Testis (tissue), 3 donors: ENCODE measurements around the gene HS6ST3. TPM values are rescaled to one million over a fixed set of nuclear protein-coding genes. Genes with fewer than 3 reads are reported as not detected.
A peak's percentile ranks its signal among the peaks of the same experiment; 100 is the strongest.

ENCODE experiments used
- DNase-seq: peaks from one replicate; pipeline ENCODE4 v3.0.0-alpha.2; 2019
- H3K27ac ChIP-seq, 2 donors: fragments of 200-600 bp; sonication (generic); one replicate each; pipeline ENCODE4 v1.5.1; 2019
- H3K27me3 ChIP-seq: fragments of 200-600 bp; sonication (generic); one replicate; pipeline ENCODE4 v1.5.1; 2019
- H3K36me3 ChIP-seq: fragments of 200-600 bp; sonication (generic); one replicate; pipeline ENCODE4 v1.5.1; 2017; ENCODE audit warnings: low read depth; ENCODE audit errors: missing control alignments
- H3K4me1 ChIP-seq: fragments of 200-600 bp; sonication (generic); one replicate; pipeline ENCODE4 v1.5.1; 2019
- H3K4me3 ChIP-seq, 2 donors: fragments of 200-600 bp; sonication (generic); one replicate each; pipeline ENCODE4 v1.5.1; 2017 to 2019
- H3K9me3 ChIP-seq: fragments of 200-600 bp; sonication (generic); one replicate; pipeline ENCODE4 v1.5.1; 2017
- POLR2A ChIP-seq: fragments of 450-650 bp; IDR thresholded peaks from one replicate; pipeline ENCODE4 v1.6.1; 2017; ENCODE audit warnings: antibody characterized with exemption, mild to moderate bottlenecking, moderate library complexity
- WGBS, 2 donors: methylation state at CpG; one replicate each; pipeline ENCODE4 v1.1.5; 2018; 5-methylcytosine and 5-hydroxymethylcytosine counted together
- intact Hi-C: fragments of 100-400 bp; cut with DNase I; formaldehyde crosslinking; loops from one replicate; pipeline ENCODE4 v1.15.1; 2023; ENCODE audit warnings: low total_unique reads
- polyA plus RNA-seq: library from polyadenylated mRNA; stranded (reverse); fragments of 350-450 nt; fragmentation: Illumina TruSeq; extraction: RNeasy Lipid Tissue Mini Kit (QIAGEN cat#74804); gene quantifications from one replicate; pipeline ENCODE4 v1.2.3, GENCODE V29; 2014; ENCODE audit warnings: low read depth, low replicate concordance; ENCODE audit not compliant: insufficient read depth
- total RNA-seq, 2 donors: library from RNA; depleted of rRNA; stranded (reverse); fragments of >200 nt; gene quantifications; one replicate each; pipeline ENCODE4 v1.2.3, GENCODE V29; 2016
- TF ChIP-seq, protein P1 (sequence below), 3 experiments: fragments of 450-650 bp in 2 of 3; fragments of 200-600 bp in 1 of 3; sonication (generic) in 1 of 3; IDR thresholded peaks; one replicate each; pipeline ENCODE4 v1.5.1; 2016 to 2019; ENCODE audit warnings: antibody characterized with exemption in 3 of 3, mild to moderate bottlenecking in 2 of 3, moderate library complexity in 1 of 3

Gene HS6ST3
- total and polyA plus RNA-seq, 3 donors from 2014 or later = 0.87 to 1.3 (median 1.3) TPM

DNA sequence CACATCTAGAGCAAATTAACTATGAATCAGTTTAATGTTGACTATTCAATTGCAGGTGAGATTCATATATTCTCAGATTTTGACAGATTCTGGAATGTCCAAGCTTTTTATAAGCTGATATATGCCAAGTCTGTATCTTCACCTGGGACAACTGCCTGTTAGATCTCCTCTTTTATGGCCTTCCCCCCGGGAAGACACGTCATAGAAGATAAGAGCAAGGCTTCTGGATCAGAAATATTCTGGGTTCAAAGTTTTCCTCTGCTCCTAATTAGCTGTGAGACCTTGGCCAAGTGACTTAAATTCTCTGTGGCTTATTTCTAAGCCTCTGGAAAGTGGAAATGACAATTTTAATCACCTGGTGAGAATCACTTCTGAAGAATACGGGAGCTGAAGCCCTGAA lies 716.8 kb downstream of the HS6ST3 start:
- intact Hi-C loops = no loop called here
- Histone ChIP-seq H3K27ac (no peak overlapping the region), H3K36me3 (no peaks in the 10 kb centered on the region), H3K4me3 (no peak overlapping the region), H3K27me3 (no peaks in the 10 kb centered on the region), H3K4me1 (no peaks in the 10 kb centered on the region), H3K9me3 (no peaks in the 10 kb centered on the region)
- WGBS, 2 donors = 48 to 59% methylated on average over 3 of the region's 3 CpGs
- no peak for TF ChIP-seq POLR2A
- TF ChIP-seq, protein P1, sequence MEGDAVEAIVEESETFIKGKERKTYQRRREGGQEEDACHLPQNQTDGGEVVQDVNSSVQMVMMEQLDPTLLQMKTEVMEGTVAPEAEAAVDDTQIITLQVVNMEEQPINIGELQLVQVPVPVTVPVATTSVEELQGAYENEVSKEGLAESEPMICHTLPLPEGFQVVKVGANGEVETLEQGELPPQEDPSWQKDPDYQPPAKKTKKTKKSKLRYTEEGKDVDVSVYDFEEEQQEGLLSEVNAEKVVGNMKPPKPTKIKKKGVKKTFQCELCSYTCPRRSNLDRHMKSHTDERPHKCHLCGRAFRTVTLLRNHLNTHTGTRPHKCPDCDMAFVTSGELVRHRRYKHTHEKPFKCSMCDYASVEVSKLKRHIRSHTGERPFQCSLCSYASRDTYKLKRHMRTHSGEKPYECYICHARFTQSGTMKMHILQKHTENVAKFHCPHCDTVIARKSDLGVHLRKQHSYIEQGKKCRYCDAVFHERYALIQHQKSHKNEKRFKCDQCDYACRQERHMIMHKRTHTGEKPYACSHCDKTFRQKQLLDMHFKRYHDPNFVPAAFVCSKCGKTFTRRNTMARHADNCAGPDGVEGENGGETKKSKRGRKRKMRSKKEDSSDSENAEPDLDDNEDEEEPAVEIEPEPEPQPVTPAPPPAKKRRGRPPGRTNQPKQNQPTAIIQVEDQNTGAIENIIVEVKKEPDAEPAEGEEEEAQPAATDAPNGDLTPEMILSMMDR (IDR thresholded peaks at IDR 0.05) = no peak
- DNase-seq = no peak

DNA sequence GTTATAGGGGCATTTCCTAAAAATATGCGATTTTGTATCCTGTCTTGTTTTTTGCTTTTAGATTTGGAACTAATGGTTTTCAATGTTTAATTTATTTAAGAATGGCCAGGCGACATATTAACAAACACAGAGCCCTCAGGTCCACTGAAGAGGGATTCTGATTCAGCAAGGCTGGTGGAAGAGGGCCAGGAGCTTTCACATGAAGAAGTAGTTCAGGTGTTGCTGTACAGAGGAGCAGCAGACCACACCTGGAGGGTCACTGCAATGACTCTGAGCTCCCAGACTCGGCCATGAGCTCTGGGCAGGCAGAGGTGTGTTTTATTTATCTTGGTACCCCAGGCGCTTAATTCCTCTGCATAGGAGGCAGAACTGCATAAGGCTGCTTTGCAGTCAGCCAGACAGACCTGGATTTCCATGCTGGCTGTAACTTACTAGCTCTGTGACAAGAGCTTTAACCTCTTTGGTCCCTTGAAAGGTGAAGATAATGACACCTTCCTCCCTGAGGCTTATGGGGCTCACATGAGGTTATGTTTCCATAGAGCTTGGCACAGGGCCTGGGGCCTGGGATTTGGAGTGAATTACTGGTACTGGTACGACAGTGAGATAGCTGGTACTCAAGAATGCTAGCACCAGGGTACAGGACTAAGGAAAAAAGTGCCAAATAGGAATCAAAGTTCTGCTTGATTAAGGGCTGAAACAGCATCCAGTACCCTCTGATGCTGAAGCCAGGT lies 719.6 kb downstream of the HS6ST3 start:
- Histone ChIP-seq H3K27me3 (no peaks in the 10 kb centered on the region), H3K27ac (no peak overlapping the region), H3K4me3 (no peak overlapping the region), H3K36me3 (no peaks in the 10 kb centered on the region), H3K9me3 (no peaks in the 10 kb centered on the region), H3K4me1 (no peaks in the 10 kb centered on the region)
- TF ChIP-seq, protein P1 (IDR thresholded peaks at IDR 0.05) = no peak
- no peak for TF ChIP-seq POLR2A
- WGBS, 2 donors = 76 to 78% methylated on average over 5 of the region's 5 CpGs
- intact Hi-C loops = no loop called here
- DNase-seq = no peak

DNA sequence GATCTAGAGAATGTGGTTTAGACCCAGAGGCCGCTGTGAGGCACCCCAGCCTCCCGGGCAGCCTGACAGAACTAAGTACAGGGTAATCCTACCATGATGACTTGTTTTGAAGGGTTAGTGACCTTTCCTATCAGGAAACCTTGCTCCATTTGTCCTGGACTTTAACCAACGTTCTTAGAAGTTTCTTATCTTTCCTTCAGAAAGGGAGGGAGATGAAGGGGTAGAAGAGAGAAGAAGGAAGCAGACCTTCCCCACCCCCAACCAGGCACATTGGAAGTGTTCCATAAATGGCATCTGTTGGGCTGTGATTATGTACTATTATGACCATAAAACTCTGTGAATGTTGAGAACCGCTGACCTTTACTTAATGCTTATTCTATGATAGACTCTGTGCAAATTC lies 720.2 kb downstream of the HS6ST3 start:
- no peaks in the 10 kb centered on the region for H3K9me3 ChIP-seq
- intact Hi-C loops = no loop called here
- no peak for TF ChIP-seq POLR2A
- TF ChIP-seq, protein P1 (IDR thresholded peaks at IDR 0.05) = no peak
- no peaks in the 10 kb centered on the region for H3K4me1 ChIP-seq
- no peak overlapping the region for H3K4me3 ChIP-seq
- no peak for DNase-seq
- H3K27ac ChIP-seq = no peak overlapping the region
- no peaks in the 10 kb centered on the region for H3K27me3 ChIP-seq
- H3K36me3 ChIP-seq = no peaks in the 10 kb centered on the region
- 46 to 57% methylated on average over 4 of the region's 4 CpGs for WGBS, 2 donors

DNA sequence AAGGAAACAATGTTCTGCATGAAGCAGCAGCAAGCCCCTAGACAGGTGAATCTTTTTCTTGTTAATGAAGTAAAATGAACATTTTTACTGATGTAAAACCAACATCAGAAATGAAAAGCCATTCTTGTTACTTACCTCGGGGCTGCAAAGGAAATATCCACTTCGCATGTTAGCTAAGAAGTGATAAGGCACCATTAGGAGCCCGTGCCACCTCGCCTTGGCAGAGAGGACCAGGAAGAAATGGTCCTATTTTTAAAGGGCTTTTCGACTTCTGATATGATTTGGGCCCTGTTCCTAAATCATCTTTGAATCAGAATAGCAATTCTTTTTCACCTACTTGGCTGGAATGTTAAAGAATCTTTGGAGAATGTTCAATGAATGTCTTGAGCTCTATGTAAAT lies 721.1 kb downstream of the HS6ST3 start:
- Histone ChIP-seq H3K4me1 (no peaks in the 10 kb centered on the region), H3K27ac (no peak overlapping the region), H3K9me3 (no peaks in the 10 kb centered on the region), H3K27me3 (no peaks in the 10 kb centered on the region), H3K36me3 (no peaks in the 10 kb centered on the region), H3K4me3 (no peak overlapping the region)
- TF ChIP-seq POLR2A = no peak
- TF ChIP-seq, protein P1 (IDR thresholded peaks at IDR 0.05) = no peak
- no peak for DNase-seq
- WGBS, 2 donors = 80 to 86% methylated on average over 5 of the region's 5 CpGs
- intact Hi-C loops = no loop called here

DNA sequence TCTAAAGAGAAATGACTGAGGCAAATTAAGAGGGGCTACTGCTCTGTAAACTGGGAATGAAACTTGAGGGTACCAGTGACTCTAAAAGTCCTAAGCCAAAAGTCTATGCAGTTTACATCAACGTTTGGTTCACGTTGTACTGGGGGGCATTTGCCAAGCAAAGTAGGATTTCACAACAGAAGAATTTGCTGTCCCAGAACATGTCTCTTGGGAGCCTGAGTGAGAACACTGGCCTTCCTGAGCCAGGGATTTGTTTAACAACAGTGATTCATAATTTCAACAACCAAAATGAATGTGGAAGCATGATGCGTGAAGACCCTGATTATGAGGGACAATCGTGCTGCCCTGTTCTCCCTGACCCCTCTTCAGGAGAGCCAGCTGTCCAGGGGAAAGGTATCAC lies 726.4 kb downstream of the HS6ST3 start:
- no peaks in the 10 kb centered on the region for H3K36me3 ChIP-seq
- 55 to 58% methylated on average over 4 of the region's 4 CpGs for WGBS, 2 donors
- intact Hi-C loops = no loop called here

More for the DNA sequence above, 726.4 kb downstream of the HS6ST3 start:
- Histone ChIP-seq H3K27me3 (no peaks in the 10 kb centered on the region), H3K4me3 (no peak overlapping the region), H3K4me1 (no peaks in the 10 kb centered on the region), H3K9me3 (no peaks in the 10 kb centered on the region), H3K27ac (no peak overlapping the region)
- TF ChIP-seq, protein P1 (IDR thresholded peaks at IDR 0.05) = no peak
- DNase-seq = peak; percentile 34
